ENCODE results near the gene HIPK4.

HIPK4 gene

DNA sequence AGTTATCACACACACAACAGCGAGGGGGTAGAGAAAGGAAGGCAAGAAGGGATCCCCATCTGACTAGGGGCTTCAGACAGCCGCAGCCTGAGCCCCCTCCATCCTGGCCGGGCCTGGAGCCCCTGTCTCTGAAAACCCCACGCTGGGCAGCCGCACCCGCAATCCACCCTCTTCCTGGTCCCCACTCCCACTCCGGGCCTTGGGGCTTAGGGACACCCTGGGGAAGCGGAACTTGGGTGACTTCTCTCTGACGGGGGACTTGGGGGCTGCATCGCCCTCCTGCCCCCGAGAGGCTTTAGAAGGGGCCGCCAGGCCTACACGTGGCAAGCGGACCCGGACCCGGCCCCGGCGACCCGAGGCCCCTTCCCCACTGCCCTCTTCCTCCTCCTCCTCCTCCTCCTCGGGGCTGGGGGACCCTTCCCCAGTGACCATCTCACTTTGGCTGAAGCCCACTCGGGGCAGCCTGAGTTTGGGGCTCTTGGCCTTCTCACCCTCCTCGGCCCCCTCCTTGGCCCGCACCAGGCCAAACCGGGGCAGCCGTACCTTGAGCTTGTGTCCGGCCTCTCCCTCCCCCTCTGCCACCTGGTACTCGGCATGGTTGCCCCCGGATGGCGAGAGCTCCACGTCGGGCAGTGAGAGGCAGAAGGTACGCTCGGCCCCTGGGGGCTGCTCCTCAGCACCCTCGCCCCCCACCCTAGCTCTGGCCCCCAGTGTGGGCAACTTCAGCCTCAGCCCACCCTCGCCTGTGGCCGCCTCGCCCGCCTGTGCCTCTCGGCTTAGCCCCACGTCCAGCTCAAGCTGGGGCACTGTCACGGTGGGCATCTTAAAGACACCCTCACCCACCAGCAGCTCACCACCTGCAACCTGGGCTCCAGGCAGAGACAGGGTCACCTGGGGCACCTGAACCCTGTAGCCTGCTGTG is 4.2 kb upstream of the HIPK4 start:
- Histone ChIP-seq H3K9me3 (ENCODE audit: control insufficient read depth in 1 of 2, low read length in 2 of 2) (no peaks in the 10 kb centered on the region), H3K36me3 (ENCODE audit: control insufficient read depth in 1 of 2, insufficient read depth in 2 of 2, low read length in 2 of 2) (no peaks in the 10 kb centered on the region), H3K4me1 (ENCODE audit: control insufficient read depth in 1 of 2, insufficient read depth in 2 of 2, low read length in 2 of 2) (peaks cover 2 to 3% of the 10 kb centered on the region in 2 donors), H3K27ac (ENCODE audit: low read depth, low read length) (no peak overlapping the region), H3K4me3 (ENCODE audit: low read depth in 1 of 2, low read length in 2 of 2) (no peak overlapping the region), H3K9ac (ENCODE audit: low read depth in 1 of 2, low read length in 2 of 2) (no peak overlapping the region), H3K27me3 (ENCODE audit: control insufficient read depth in 1 of 2, insufficient read depth in 2 of 2, low read length in 2 of 2) (no peaks in the 10 kb centered on the region)

DNA sequence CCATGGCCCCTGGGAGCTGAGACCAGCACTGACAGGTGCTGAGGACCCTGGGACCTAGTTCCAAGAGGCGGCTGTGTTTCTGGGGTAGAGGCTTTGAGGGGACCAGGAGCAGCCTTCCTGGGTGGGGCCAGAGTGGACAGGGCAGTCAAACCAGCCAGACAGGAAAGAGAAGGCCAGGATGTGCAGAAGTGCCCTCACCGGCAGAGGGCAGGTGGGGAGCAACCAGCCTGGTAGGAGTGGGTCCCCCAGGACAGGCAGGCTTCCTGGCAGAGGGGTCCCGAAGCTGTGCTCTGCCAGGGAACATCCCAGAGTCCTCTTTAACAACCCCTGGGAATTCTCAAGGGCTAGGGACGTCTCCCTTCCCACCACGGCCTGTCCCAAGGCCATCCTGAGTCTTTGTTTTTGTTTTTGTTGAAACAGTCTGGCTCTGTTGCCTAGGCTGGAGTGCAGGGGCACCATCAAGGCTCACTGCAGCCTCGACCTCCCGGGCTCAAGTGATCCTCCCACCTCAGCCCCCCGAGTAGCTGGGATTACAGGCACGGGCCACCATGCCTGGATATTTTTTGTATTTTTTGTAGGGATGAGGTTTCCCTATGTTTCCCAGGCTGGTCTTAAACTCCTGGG is 3.0 kb upstream of the HIPK4 start:
- Histone ChIP-seq H3K4me3 (ENCODE audit: low read depth in 1 of 2, low read length in 2 of 2) (no peak overlapping the region), H3K27ac (ENCODE audit: low read depth, low read length) (no peak overlapping the region), H3K27me3 (ENCODE audit: control insufficient read depth in 1 of 2, insufficient read depth in 2 of 2, low read length in 2 of 2) (no peaks in the 10 kb centered on the region), H3K4me1 (ENCODE audit: control insufficient read depth in 1 of 2, insufficient read depth in 2 of 2, low read length in 2 of 2) (no peaks in the 10 kb centered on the region), H3K9me3 (ENCODE audit: control insufficient read depth in 1 of 2, low read length in 2 of 2) (no peaks in the 10 kb centered on the region), H3K9ac (ENCODE audit: low read depth in 1 of 2, low read length in 2 of 2) (no peak overlapping the region), H3K36me3 (ENCODE audit: control insufficient read depth in 1 of 2, insufficient read depth in 2 of 2, low read length in 2 of 2) (no peaks in the 10 kb centered on the region)

DNA sequence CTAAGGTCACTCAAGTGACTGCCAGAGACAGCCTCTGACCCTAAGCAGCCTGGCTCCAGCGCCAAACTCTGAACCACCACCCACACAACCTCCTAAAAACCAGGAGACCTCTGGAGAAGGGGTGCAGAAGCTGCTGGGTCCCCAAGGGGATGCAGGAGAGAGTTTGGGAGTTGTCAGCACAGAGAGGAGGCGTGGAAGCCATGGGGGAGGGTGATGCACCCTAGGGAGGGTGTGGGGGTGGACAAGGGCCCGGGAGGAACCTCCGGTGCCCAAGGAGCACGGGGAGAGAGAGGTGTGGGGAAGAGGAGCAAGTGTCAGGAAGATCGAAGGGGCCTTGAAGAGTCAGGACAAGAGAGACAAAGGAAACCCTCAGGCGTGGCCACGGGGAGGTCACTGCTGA is 2.1 kb upstream of the HIPK4 start:
- no peaks in the 10 kb centered on the region for H3K4me1 ChIP-seq (ENCODE audit: control insufficient read depth in 1 of 2, insufficient read depth in 2 of 2, low read length in 2 of 2)
- H3K27ac ChIP-seq (ENCODE audit: low read depth, low read length) = no peak overlapping the region
- no peak overlapping the region for H3K4me3 ChIP-seq (ENCODE audit: low read depth in 1 of 2, low read length in 2 of 2)
- no peaks in the 10 kb centered on the region for H3K36me3 ChIP-seq (ENCODE audit: control insufficient read depth in 1 of 2, insufficient read depth in 2 of 2, low read length in 2 of 2)
- H3K9me3 ChIP-seq (ENCODE audit: control insufficient read depth in 1 of 2, low read length in 2 of 2) = no peaks in the 10 kb centered on the region
- no peaks in the 10 kb centered on the region for H3K27me3 ChIP-seq (ENCODE audit: control insufficient read depth in 1 of 2, insufficient read depth in 2 of 2, low read length in 2 of 2)
- H3K9ac ChIP-seq (ENCODE audit: low read depth in 1 of 2, low read length in 2 of 2) = no peak overlapping the region

GRCh38 chr19:40389404-40390083 is 437 bp downstream of the HIPK4 start:
- H3K27ac ChIP-seq (ENCODE audit: low read depth, low read length) = no peak overlapping the region
- no peak overlapping the region for H3K9ac ChIP-seq (ENCODE audit: low read depth in 1 of 2, low read length in 2 of 2)
- H3K27me3 ChIP-seq (ENCODE audit: control insufficient read depth in 1 of 2, insufficient read depth in 2 of 2, low read length in 2 of 2) = no peaks in the 10 kb centered on the region
- no peak overlapping the region for H3K4me3 ChIP-seq (ENCODE audit: low read depth in 1 of 2, low read length in 2 of 2)
- H3K9me3 ChIP-seq (ENCODE audit: control insufficient read depth in 1 of 2, low read length in 2 of 2) = no peaks in the 10 kb centered on the region
- H3K36me3 ChIP-seq (ENCODE audit: control insufficient read depth in 1 of 2, insufficient read depth in 2 of 2, low read length in 2 of 2) = no peaks in the 10 kb centered on the region
- no peaks in the 10 kb centered on the region for H3K4me1 ChIP-seq (ENCODE audit: control insufficient read depth in 1 of 2, insufficient read depth in 2 of 2, low read length in 2 of 2)

DNA sequence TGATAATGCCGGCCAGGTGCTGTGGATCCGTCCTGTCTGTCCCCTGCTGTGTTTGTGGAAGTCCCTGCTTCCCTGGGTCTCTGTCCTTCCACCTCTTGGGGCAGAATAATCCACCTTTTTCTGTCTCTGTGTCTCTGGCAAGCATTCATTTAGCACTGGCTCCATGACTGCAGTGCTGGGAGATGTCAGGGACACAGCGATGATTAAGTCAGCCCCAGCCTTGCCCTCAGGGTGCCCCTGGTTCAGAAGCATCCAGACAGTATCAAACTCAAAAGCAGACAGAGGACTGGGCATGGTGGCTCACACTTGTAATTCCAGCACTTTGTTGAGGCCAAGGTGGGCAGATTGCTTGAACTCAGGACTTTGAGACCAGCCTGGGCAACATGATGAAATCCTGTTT is 1.5 kb downstream of the HIPK4 start:
- no peaks in the 10 kb centered on the region for H3K27me3 ChIP-seq (ENCODE audit: control insufficient read depth in 1 of 2, insufficient read depth in 2 of 2, low read length in 2 of 2)
- no peaks in the 10 kb centered on the region for H3K36me3 ChIP-seq (ENCODE audit: control insufficient read depth in 1 of 2, insufficient read depth in 2 of 2, low read length in 2 of 2)
- no peaks in the 10 kb centered on the region for H3K9me3 ChIP-seq (ENCODE audit: control insufficient read depth in 1 of 2, low read length in 2 of 2)
- no peak overlapping the region for H3K4me3 ChIP-seq (ENCODE audit: low read depth in 1 of 2, low read length in 2 of 2)
- no peaks in the 10 kb centered on the region for H3K4me1 ChIP-seq (ENCODE audit: control insufficient read depth in 1 of 2, insufficient read depth in 2 of 2, low read length in 2 of 2)
- no peak overlapping the region for H3K27ac ChIP-seq (ENCODE audit: low read depth, low read length)
- no peak overlapping the region for H3K9ac ChIP-seq (ENCODE audit: low read depth in 1 of 2, low read length in 2 of 2)

GRCh38 chr19:40387155-40387554 is 2.8 kb downstream of the HIPK4 start:
- Histone ChIP-seq H3K9ac (ENCODE audit: low read depth in 1 of 2, low read length in 2 of 2) (no peak overlapping the region), H3K4me3 (ENCODE audit: low read depth in 1 of 2, low read length in 2 of 2) (no peak overlapping the region), H3K27me3 (ENCODE audit: control insufficient read depth in 1 of 2, insufficient read depth in 2 of 2, low read length in 2 of 2) (no peaks in the 10 kb centered on the region), H3K9me3 (ENCODE audit: control insufficient read depth in 1 of 2, low read length in 2 of 2) (no peaks in the 10 kb centered on the region), H3K27ac (ENCODE audit: low read depth, low read length) (no peak overlapping the region), H3K4me1 (ENCODE audit: control insufficient read depth in 1 of 2, insufficient read depth in 2 of 2, low read length in 2 of 2) (no peaks in the 10 kb centered on the region), H3K36me3 (ENCODE audit: control insufficient read depth in 1 of 2, insufficient read depth in 2 of 2, low read length in 2 of 2) (no peaks in the 10 kb centered on the region)

GRCh38 chr19:40383668-40384248 is 6.2 kb downstream of the HIPK4 start:
- Histone ChIP-seq H3K9ac (ENCODE audit: low read depth in 1 of 2, low read length in 2 of 2) (no peak overlapping the region), H3K27me3 (ENCODE audit: control insufficient read depth in 1 of 2, insufficient read depth in 2 of 2, low read length in 2 of 2) (no peaks in the 10 kb centered on the region), H3K4me1 (ENCODE audit: control insufficient read depth in 1 of 2, insufficient read depth in 2 of 2, low read length in 2 of 2) (no peaks in the 10 kb centered on the region), H3K4me3 (ENCODE audit: low read depth in 1 of 2, low read length in 2 of 2) (no peak overlapping the region), H3K27ac (ENCODE audit: low read depth, low read length) (no peak overlapping the region), H3K36me3 (ENCODE audit: control insufficient read depth in 1 of 2, insufficient read depth in 2 of 2, low read length in 2 of 2) (peaks cover 0 to 3% of the 10 kb centered on the region in 2 donors), H3K9me3 (ENCODE audit: control insufficient read depth in 1 of 2, low read length in 2 of 2) (no peaks in the 10 kb centered on the region)

DNA sequence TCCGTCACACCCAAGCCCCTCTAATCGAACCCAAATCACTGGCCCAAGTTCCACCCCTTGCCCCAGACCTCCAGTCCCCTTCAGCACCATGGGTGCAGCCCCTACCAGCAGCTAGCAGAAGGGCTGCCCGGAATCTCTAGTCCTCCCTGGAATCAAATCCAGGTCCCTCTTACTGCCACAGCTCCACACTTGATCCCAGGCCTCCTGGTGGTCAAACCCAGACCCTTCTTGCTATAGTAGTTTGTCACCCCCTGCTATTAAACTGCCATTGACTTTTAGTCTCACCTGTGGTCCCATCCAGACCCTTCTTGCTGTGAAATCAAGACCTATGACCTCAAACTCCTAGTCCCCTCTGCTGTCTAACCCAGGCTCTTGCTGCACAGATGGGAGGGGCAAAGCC is 8.7 kb downstream of the HIPK4 start:
- H3K27me3 ChIP-seq (ENCODE audit: control insufficient read depth in 1 of 2, insufficient read depth in 2 of 2, low read length in 2 of 2) = no peaks in the 10 kb centered on the region
- H3K9me3 ChIP-seq (ENCODE audit: control insufficient read depth in 1 of 2, low read length in 2 of 2) = no peaks in the 10 kb centered on the region

DNA sequence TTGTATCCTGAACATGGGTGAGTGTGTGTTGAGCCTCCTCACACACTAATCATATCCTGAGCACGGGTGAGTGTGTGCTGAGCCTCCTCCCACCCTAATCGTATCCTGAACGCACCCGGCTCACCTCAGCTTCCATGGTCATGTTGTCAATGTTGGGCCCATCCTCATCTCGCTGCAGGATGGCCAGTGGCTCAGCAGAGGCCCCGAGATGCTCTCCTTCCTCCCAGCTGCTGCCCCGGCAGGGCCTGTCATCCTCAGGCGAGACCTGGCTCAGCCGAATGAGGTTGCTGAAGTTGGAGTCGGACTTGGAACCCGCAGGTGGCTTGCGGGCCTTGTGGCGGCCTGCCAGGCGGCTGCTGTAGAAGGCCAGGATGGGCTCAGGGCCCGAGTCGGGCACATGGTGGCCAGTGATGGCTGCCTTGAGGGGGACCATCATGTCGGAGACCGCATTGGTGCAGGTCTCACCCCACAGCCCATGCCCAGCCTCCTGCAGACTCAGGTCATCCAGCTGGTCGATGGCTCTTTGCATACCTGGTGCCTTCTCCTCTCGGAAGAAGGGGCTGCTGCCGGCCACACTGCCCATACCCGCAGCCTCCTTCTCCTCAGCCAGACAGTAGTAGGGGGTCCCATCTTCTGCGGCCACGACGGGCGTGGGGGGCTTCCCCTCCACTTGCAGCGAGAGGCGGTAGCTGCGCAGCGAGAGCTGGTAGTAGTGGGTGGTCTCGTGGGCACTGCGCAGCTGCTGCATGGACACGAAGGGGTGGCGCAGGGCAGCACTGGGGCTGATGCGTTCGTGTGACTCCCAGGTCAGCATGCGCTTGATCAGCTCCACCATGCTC is 9.6 kb downstream of the HIPK4 start:
- Histone ChIP-seq H3K36me3 (ENCODE audit: control insufficient read depth in 1 of 2, insufficient read depth in 2 of 2, low read length in 2 of 2) (peaks cover 0 to 22% of the 10 kb centered on the region in 2 donors), H3K4me1 (ENCODE audit: control insufficient read depth in 1 of 2, insufficient read depth in 2 of 2, low read length in 2 of 2) (no peaks in the 10 kb centered on the region), H3K4me3 (ENCODE audit: low read depth in 1 of 2, low read length in 2 of 2) (no peak overlapping the region), H3K27ac (ENCODE audit: low read depth, low read length) (no peak overlapping the region), H3K9me3 (ENCODE audit: control insufficient read depth in 1 of 2, low read length in 2 of 2) (no peaks in the 10 kb centered on the region), H3K27me3 (ENCODE audit: control insufficient read depth in 1 of 2, insufficient read depth in 2 of 2, low read length in 2 of 2) (no peaks in the 10 kb centered on the region), H3K9ac (ENCODE audit: low read depth in 1 of 2, low read length in 2 of 2) (no peak overlapping the region)

More for the DNA sequence above, 8.7 kb downstream of the HIPK4 start:
- Histone ChIP-seq H3K27ac (ENCODE audit: low read depth, low read length) (no peak overlapping the region), H3K4me3 (ENCODE audit: low read depth in 1 of 2, low read length in 2 of 2) (no peak overlapping the region), H3K9ac (ENCODE audit: low read depth in 1 of 2, low read length in 2 of 2) (no peak overlapping the region), H3K36me3 (ENCODE audit: control insufficient read depth in 1 of 2, insufficient read depth in 2 of 2, low read length in 2 of 2) (peaks cover 0 to 21% of the 10 kb centered on the region in 2 donors), H3K4me1 (ENCODE audit: control insufficient read depth in 1 of 2, insufficient read depth in 2 of 2, low read length in 2 of 2) (no peaks in the 10 kb centered on the region)

All from duodenal mucosa (tissue), 2 donors.